ENCODE results near the gene STEAP1B.

STEAP1B gene

GRCh38 chr7:22404421-22405023 is 95.5 kb downstream of the STEAP1B start:
- H3K4me1 ChIP-seq (ENCODE audit: control insufficient read depth, insufficient read depth, low read length): peaks cover 15% of the 10 kb centered on the region
- no peaks in the 10 kb centered on the region for H3K27me3 ChIP-seq (ENCODE audit: control insufficient read depth, insufficient read depth, low read length)

GRCh38 chr7:22403344-22403743 is 96.6 kb downstream of the STEAP1B start:
- Histone ChIP-seq H3K4me2 (ENCODE audit: low read length) (no peak overlapping the region), H3K27me3 (ENCODE audit: control insufficient read depth, insufficient read depth, low read length) (no peaks in the 10 kb centered on the region), H3K9me3 (replicated peaks; ENCODE audit: low read length) (no peaks in the 10 kb centered on the region), H3K4me1 (ENCODE audit: control insufficient read depth, insufficient read depth, low read length) (peaks cover 16% of the 10 kb centered on the region), H3K4me3 (ENCODE audit: low read length) (no peak overlapping the region), H3K9ac (ENCODE audit: low read depth, low read length) (no peak overlapping the region), H3K36me3 (ENCODE audit: insufficient read depth, low read length) (no peaks in the 10 kb centered on the region)

More at GRCh38 chr7:22404421-22405023, 95.5 kb downstream of the STEAP1B start:
- Histone ChIP-seq H3K9me3 (replicated peaks; ENCODE audit: low read length) (no peaks in the 10 kb centered on the region), H3K36me3 (ENCODE audit: insufficient read depth, low read length) (no peaks in the 10 kb centered on the region), H3K9ac (ENCODE audit: low read depth, low read length) (no peak overlapping the region), H3K4me2 (ENCODE audit: low read length) (no peak overlapping the region), H3K4me3 (ENCODE audit: low read length) (no peak overlapping the region)

GRCh38 chr7:22402250-22402649 is 97.7 kb downstream of the STEAP1B start:
- H3K9me3 ChIP-seq (replicated peaks; ENCODE audit: low read length): no peaks in the 10 kb centered on the region
- H3K9ac ChIP-seq (ENCODE audit: low read depth, low read length): no peak overlapping the region
- no peaks in the 10 kb centered on the region for H3K36me3 ChIP-seq (ENCODE audit: insufficient read depth, low read length)
- peaks cover 23% of the 10 kb centered on the region for H3K4me1 ChIP-seq (ENCODE audit: control insufficient read depth, insufficient read depth, low read length)
- no peaks in the 10 kb centered on the region for H3K27me3 ChIP-seq (ENCODE audit: control insufficient read depth, insufficient read depth, low read length)
- no peak overlapping the region for H3K4me3 ChIP-seq (ENCODE audit: low read length)
- H3K4me2 ChIP-seq (ENCODE audit: low read length): no peak overlapping the region

- peaks cover 23% of the 10 kb centered on the region for H3K4me1 ChIP-seq (ENCODE audit: control insufficient read depth, insufficient read depth, low read length)
- no peak overlapping the region for H3K4me3 ChIP-seq (ENCODE audit: low read length)
- no peaks in the 10 kb centered on the region for H3K36me3 ChIP-seq (ENCODE audit: insufficient read depth, low read length)
- H3K4me2 ChIP-seq (ENCODE audit: low read length): no peak overlapping the region
- no peaks in the 10 kb centered on the region for H3K27me3 ChIP-seq (ENCODE audit: control insufficient read depth, insufficient read depth, low read length)
- no peak overlapping the region for H3K9ac ChIP-seq (ENCODE audit: low read depth, low read length)
- H3K9me3 ChIP-seq (replicated peaks; ENCODE audit: low read length): no peaks in the 10 kb centered on the region
Observed at GRCh38 chr7:22400936-22401553, 98.9 kb downstream of the STEAP1B start.

- Histone ChIP-seq H3K36me3 (ENCODE audit: insufficient read depth, low read length) (no peaks in the 10 kb centered on the region), H3K4me2 (ENCODE audit: low read length) (no peak overlapping the region), H3K9me3 (replicated peaks; ENCODE audit: low read length) (no peaks in the 10 kb centered on the region), H3K4me1 (ENCODE audit: control insufficient read depth, insufficient read depth, low read length) (peaks cover 23% of the 10 kb centered on the region), H3K9ac (ENCODE audit: low read depth, low read length) (no peak overlapping the region), H3K27me3 (ENCODE audit: control insufficient read depth, insufficient read depth, low read length) (no peaks in the 10 kb centered on the region), H3K4me3 (ENCODE audit: low read length) (no peak overlapping the region)
Observed at GRCh38 chr7:22400150-22400814, 99.7 kb downstream of the STEAP1B start.

- no peaks in the 10 kb centered on the region for H3K27me3 ChIP-seq (ENCODE audit: control insufficient read depth, insufficient read depth, low read length)
- no peak overlapping the region for H3K4me3 ChIP-seq (ENCODE audit: low read length)
- peaks cover 23% of the 10 kb centered on the region for H3K4me1 ChIP-seq (ENCODE audit: control insufficient read depth, insufficient read depth, low read length)
- no peak overlapping the region for H3K9ac ChIP-seq (ENCODE audit: low read depth, low read length)
- no peak overlapping the region for H3K4me2 ChIP-seq (ENCODE audit: low read length)
- H3K36me3 ChIP-seq (ENCODE audit: insufficient read depth, low read length): no peaks in the 10 kb centered on the region
- no peaks in the 10 kb centered on the region for H3K9me3 ChIP-seq (replicated peaks; ENCODE audit: low read length)
Observed at GRCh38 chr7:22399546-22399945, 100.4 kb downstream of the STEAP1B start.

- Histone ChIP-seq H3K9ac (ENCODE audit: low read depth, low read length) (no peak overlapping the region), H3K27me3 (ENCODE audit: control insufficient read depth, insufficient read depth, low read length) (no peaks in the 10 kb centered on the region), H3K36me3 (ENCODE audit: insufficient read depth, low read length) (no peaks in the 10 kb centered on the region), H3K4me3 (ENCODE audit: low read length) (no peak overlapping the region), H3K4me2 (ENCODE audit: low read length) (no peak overlapping the region), H3K9me3 (replicated peaks; ENCODE audit: low read length) (no peaks in the 10 kb centered on the region), H3K4me1 (ENCODE audit: control insufficient read depth, insufficient read depth, low read length) (peaks cover 23% of the 10 kb centered on the region)
Observed at GRCh38 chr7:22399091-22399490, 100.9 kb downstream of the STEAP1B start.

- H3K27me3 ChIP-seq (ENCODE audit: control insufficient read depth, insufficient read depth, low read length): no peaks in the 10 kb centered on the region
- H3K36me3 ChIP-seq (ENCODE audit: insufficient read depth, low read length): no peaks in the 10 kb centered on the region
- H3K4me2 ChIP-seq (ENCODE audit: low read length): no peak overlapping the region
- no peak overlapping the region for H3K9ac ChIP-seq (ENCODE audit: low read depth, low read length)
- no peaks in the 10 kb centered on the region for H3K9me3 ChIP-seq (replicated peaks; ENCODE audit: low read length)
- H3K4me1 ChIP-seq (ENCODE audit: control insufficient read depth, insufficient read depth, low read length): peaks cover 23% of the 10 kb centered on the region
- no peak overlapping the region for H3K4me3 ChIP-seq (ENCODE audit: low read length)
Observed at GRCh38 chr7:22397981-22398380, 102.0 kb downstream of the STEAP1B start.

GRCh38 chr7:22395222-22395621 is 104.8 kb downstream of the STEAP1B start:
- Histone ChIP-seq H3K4me2 (ENCODE audit: low read length) (no peak overlapping the region), H3K4me3 (ENCODE audit: low read length) (no peak overlapping the region), H3K9ac (ENCODE audit: low read depth, low read length) (no peak overlapping the region), H3K4me1 (ENCODE audit: control insufficient read depth, insufficient read depth, low read length) (peaks cover 7% of the 10 kb centered on the region), H3K9me3 (replicated peaks; ENCODE audit: low read length) (no peaks in the 10 kb centered on the region), H3K36me3 (ENCODE audit: insufficient read depth, low read length) (no peaks in the 10 kb centered on the region), H3K27me3 (ENCODE audit: control insufficient read depth, insufficient read depth, low read length) (no peaks in the 10 kb centered on the region)

GRCh38 chr7:22394739-22395138 is 105.2 kb downstream of the STEAP1B start:
- H3K4me3 ChIP-seq (ENCODE audit: low read length): no peak overlapping the region
- no peaks in the 10 kb centered on the region for H3K27me3 ChIP-seq (ENCODE audit: control insufficient read depth, insufficient read depth, low read length)
- no peaks in the 10 kb centered on the region for H3K36me3 ChIP-seq (ENCODE audit: insufficient read depth, low read length)
- H3K4me2 ChIP-seq (ENCODE audit: low read length): no peak overlapping the region
- H3K9me3 ChIP-seq (replicated peaks; ENCODE audit: low read length): no peaks in the 10 kb centered on the region
- no peak overlapping the region for H3K9ac ChIP-seq (ENCODE audit: low read depth, low read length)
- peaks cover 7% of the 10 kb centered on the region for H3K4me1 ChIP-seq (ENCODE audit: control insufficient read depth, insufficient read depth, low read length)

GRCh38 chr7:22393913-22394729 is 105.9 kb downstream of the STEAP1B start:
- Histone ChIP-seq H3K36me3 (ENCODE audit: insufficient read depth, low read length) (no peaks in the 10 kb centered on the region), H3K4me1 (ENCODE audit: control insufficient read depth, insufficient read depth, low read length) (peaks cover 7% of the 10 kb centered on the region), H3K4me2 (ENCODE audit: low read length) (no peak overlapping the region), H3K27me3 (ENCODE audit: control insufficient read depth, insufficient read depth, low read length) (no peaks in the 10 kb centered on the region), H3K4me3 (ENCODE audit: low read length) (no peak overlapping the region), H3K9ac (ENCODE audit: low read depth, low read length) (no peak overlapping the region), H3K9me3 (replicated peaks; ENCODE audit: low read length) (no peaks in the 10 kb centered on the region)

Measured in skeletal muscle satellite cell (primary cell).